ENCODE measurements around the gene FREY1.

Gene FREY1

GRCh38 chr11:45892856-45893255 lies 14.2 kb downstream of the FREY1 start:
- no peak for DNase-seq

DNA sequence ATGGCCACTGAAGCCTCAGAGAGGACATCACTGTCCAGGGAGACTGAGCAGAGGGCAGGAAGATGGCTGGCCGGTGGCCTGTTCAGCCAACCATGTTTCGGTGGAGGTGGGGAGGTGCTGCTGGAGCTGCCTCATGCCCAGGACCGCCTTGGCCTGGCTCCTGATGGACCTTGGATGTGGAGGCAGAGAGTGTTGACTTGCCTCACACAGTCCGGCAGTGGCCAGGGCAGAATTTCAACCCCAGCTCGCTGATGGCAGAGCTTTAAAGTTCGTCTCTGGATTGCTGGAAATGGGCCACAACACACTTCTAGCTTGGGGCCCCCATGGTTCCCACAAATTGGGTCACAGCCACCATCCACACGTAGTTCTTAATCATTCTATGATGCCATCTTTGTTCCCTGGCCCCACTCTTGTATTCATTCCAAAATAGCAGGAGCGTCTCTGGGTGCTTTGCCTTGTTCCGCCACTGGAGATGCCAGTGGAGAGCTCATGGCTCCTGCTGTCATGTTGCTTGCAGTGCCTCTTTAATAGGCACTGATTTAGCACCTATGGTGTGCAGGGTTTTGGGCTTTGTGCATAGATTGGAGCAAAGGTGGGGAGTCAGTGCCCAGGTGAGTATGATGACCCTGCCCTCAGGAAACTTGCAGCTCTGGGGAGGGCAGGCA lies 16.1 kb downstream of the FREY1 start:
- DNase-seq, result no peak

DNA sequence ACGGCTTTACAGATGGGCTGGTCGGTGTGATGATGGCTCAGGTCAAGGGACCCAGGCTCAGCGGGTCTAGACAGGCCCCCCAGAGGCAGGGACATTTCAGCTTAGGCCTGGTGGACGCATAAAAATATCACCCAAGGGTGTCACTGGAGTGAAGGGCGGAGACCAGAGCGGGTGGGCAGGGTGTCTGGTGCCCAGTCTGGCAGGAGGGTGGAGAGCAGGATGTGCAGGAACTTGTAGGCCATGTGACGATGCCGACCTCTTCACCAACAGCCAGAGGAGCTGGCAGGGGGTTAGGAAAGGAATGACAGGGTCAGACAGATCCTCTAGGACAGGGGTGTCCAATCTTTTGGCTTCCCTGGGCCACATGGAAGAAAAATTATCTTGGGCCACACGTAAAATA lies 17.1 kb downstream of the FREY1 start:
- DNase-seq, result no peak

DNA sequence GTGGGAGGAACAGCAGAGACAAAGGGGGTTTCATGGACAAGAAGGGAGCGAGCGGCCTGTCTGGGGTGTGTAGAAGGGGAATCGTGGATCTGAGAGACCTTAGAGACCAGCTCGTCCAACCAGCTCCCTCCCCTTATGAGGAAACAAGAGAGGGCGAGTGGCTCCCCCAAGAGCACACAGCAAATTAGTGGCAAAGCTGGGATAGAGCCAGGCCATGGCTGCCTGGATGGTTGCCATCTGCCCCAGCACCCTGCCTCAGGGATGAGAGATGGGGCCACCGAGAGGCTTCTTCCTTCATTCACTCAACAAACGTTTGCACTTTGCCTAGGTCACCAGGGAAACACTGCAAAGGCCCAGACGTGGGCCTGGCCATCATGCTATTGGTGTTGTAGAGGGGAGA lies 17.5 kb downstream of the FREY1 start:
- DNase-seq, result no peak

DNA sequence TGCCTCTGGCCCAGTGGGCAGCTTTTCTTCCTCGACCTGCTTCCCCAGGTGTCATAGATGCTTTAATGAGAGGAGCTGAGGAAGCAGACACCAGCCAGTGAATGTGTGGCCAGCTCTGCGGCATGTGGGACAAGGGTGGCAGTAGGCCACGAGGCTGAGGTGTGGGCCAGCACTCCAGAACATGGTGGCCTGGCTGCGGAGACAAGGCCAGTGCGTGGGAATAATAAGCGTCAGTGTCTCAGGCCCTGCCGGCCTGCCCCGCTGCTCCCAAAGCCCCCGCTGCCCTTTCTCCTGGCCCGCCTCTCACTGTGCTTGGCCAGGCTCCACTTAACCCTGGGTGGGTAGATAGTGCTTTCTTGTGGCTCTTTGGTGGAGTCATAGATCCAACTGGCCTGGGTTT lies 19.5 kb downstream of the FREY1 start:
- no peak for DNase-seq

DNA sequence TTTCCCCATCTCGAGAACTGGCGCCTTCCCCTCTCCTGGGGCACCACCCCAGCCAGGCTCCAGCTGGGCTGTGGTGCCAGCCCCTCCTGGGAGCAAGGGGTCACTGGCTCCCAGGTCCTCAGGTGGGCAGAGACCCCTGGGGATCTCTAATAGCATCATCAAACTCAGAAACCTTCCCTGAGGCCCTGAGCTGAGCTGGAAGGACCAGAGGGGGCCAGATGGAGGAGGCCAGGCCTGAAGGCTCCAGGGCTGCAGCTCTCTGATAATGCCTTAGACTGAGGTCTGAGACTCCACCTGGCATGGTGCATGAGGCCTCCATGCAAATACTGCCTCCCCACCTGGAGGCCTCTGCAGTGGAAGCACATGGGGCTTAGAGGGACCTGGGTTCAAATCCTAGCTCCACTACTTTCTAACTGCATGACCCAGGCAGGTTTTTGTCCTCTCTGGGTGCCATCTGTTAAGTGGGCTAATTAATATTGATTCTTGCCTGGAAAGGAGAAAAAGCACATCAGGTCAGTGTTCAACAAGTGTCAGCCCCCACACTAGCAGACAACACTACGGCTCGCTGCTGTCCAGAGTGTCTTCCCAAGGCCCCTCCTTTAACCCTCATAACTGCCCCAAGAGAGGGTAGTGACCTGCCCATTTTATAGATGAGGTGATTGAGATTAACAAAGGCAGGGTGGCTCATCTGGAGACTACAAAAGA lies 20.1 kb downstream of the FREY1 start:
- peak; percentile 63 for DNase-seq

DNA sequence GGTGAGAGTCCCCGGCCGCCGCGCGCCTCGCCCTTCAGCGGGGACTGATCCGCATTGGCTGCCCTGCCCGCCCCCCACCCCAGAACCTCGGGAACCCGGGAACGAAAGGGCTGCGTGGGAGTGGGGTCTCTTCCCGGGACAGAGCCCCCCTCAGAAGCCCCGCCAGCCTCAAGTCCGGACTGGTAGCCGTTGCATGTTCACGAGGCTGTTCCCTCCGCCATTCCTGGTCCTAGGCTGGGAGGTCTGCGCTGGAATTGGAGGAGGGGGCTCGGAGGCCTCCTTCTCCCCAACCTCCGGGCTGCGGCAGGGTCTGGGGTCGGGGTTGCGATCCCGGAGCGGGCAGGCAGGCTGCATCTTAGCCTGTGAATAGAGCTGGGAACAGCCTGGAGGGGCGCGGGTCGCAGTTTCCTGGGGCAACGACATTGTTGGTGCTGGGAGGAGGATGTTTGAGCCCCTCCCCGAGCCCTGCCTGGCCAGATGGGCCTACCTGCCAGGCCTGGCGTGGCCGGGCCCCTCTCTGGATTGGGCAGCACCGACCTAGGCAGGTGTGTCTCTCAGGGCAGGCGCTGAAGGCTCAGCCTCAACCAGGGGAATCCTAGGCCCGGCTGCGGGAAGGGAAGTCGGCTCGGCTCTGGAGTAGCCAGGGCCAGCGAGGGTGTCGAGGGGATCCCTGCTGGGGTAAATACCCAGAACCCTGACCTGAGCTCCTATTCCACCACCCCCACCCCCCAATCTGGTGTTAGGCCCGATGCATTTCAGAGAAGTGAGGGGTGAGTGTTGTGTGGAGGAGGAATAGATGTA lies 20.9 kb downstream of the FREY1 start:
- DNase-seq, result peak; percentile 82

- peak; percentile 91 for DNase-seq
These were observed 21.7 kb downstream of the FREY1 start, which contains the start of gene MAPK8IP1 for GRCh38 chr11:45885274-45885920. TSS of gene MAPK8IP1 (plus strand) at chr11:45885651. CDS start at chr11:45885821, 170 bp downstream.

DNA sequence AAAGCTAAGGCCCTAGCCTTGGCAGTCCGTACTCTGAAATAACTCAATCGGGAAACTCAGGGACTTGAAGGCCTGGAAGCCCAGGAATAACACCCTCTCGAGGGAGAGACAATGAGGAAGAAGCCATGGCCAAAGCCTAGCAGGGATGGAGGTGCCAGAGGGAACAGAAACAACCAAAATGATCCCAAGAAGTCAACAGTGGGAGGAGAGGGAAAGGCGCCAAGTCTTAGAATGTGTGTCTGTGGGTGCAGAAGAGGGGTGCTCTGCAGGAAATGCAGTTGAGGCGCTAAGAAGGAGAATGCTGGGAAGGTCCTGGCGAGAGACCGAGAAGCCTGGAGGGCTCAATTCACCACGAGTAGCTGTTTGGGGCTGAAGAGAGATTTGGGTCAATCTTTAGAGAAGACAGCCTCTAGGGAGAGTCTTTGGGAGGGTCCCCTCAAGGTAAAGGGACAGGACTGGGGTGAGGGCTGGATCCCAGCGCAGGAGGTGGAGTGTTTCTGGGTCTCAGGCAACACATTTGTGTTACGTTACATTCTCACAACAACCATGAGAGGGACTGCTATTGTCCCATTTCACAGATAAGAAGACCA lies 22.4 kb downstream of the FREY1 start:
- DNase-seq, result no peak

DNA sequence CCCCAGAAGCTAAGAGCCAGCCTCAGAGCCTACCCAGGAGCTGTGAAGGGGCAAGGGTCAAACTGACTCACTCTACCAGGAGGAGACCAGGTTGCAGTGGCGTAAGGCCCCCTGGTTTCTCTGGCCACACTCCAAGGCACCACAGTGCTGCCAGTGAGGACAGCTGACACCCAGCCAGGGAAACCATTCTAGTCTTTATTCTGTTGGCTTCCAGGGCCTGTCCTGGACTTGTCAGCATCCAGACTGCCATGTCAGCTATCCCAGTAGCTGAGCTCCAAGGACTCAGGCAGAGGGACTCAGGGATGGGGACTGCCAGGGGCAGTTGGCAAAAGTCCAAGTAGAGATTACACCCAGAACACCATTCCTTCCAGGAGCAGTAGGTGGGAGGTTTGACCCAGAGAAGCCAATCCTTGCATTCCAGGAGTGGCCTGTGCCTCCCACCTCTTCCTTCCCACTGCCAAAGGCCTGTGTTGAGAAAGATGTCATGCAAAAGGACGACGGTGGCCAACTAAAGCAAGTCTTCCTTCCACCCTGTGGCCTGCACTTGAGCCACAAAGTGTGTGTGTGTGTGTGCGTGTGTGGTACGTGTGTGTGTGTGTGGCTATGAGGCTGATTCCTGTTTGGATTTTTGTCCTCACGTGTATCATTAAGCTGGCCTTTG lies 25.2 kb downstream of the FREY1 start:
- DNase-seq, result peak; percentile 87

DNA sequence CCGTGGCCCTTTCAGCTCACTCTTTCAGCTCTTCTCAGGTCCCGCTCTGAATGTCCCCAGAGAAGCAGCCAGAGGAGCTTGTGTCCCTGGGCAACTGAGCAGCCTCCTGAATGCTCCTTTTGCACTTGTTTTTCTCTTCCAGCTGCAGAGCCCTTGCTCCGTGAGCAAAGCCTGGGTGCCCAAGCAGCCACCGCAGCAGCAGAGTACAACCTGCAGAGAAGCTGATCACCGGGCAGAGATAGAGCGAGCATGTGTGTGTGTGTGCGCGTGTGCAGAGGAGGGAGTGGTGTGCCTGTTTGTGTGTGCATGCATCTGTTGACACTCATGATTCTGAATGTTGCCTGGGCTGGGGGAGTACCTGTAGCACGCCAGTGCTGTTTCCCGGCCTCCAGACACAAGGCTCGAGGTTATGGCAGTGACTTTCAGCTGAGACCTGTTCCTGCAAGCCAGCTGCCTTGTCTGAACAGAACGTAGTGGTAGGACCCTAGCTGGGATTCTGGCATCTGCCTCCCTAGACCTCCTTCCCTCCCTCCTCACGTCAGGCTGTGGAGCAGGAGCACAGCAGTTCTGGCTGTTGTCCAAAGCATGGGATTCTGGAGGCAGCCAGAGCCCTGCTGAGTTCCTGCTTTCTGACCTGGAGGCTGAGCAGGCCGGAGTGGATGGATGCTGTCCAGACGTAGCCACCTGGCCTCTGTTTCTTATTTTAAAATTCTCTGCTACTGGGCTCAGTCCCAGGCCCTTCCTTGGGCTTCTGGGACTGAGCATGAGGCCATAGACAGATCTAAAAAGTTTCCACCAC lies 26.1 kb downstream of the FREY1 start:
- peak; percentile 95 for DNase-seq

- peak; percentile 96 for DNase-seq
These were observed 27.0 kb downstream of the FREY1 start for GRCh38 chr11:45879803-45880686.

DNA sequence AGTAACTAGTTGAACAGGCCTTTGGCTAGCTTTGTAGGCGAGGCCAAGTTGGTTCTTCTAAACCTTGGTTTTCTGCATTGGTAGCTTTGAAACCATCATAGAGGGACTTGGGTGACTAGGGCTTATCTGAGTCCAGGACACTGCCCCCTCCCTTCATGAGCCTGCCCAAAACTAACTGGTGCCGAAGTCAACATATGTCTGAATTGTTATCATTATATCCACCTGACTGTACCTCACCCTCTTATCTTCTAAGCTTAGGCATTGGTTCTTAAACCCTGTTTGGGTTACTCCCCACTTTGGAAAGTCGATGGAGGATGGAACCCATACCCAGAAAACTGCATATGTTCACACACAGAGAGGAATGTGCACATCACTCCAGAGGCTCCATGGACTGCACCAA lies 29.2 kb downstream of the FREY1 start:
- no peak for DNase-seq

DNA sequence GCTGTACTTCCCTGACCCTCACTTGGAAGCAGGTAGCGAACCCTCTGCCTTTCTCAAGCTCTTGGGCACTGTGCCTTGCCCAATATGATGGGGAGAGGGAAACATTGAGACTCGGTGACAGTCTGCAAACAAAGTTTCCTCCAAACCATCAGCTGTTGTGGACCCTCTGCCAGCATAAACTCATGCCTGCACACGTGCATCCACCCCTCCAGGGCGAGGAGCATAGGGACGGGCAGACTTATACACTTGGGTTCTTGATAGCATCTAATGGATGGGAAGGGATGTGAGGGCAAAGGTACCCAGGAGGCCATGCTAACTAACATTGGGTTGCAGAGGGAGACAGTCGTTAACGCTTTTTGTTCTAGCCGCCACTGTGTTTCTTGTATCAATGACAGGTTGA lies 29.9 kb downstream of the FREY1 start:
- no peak for DNase-seq

GRCh38 chr11:45876401-45876800 lies 30.7 kb downstream of the FREY1 start:
- no peak for DNase-seq

DNA sequence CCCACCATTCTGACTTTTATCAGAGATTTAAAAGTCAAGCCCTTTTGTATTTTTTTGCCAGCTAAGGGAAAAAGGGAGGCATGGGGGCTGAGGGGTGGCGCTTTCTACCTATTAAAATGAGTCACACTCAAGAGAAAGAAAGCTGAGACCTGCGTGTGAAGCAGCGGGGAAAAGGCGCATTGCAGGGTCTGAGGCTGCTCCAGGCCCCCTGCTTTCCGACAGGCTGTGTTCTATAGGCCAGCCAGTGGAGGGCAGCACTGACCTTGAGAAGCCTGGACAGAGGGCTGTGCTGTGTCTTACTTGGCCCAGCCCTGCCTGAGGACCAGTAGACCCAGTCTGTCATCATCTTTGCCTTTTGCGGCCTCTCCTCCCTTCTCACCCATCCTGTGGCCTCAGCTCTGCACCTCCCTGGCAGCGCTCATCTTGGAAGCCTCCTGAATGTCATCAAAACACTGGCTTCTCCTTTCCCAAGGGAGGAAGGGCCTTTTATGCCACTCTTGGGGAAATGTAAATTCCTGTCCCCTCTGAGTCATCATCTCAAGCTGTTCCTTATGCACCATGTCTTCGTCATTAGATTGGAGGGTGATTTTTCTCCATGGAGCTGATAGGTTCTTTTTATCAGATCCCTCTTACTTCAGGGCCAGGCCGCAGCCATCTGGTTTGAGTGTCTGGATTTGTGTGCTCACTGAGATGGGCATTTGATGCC lies 34.3 kb downstream of the FREY1 start:
- DNase-seq, result peak; percentile 86

DNA sequence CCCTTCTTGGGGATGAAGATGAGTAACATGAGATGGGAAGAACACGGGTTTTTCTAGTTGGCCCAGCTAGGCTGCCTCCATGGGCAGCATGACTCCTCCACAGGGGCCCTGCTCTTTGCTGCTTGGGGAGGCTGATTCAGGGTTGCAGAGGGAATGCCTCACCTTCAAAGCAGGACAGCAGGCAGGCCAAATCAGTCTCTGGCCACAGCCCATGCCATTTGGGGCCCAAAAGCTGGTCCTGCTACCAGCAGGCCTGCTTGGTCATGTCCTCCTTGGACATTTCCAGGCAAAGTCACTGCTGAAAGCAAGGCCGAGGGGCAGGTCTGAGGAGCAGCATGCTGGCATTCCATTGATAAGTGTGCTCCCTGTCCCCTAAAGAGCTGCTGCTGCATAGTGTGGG lies 35.4 kb downstream of the FREY1 start:
- DNase-seq, result no peak

DNA sequence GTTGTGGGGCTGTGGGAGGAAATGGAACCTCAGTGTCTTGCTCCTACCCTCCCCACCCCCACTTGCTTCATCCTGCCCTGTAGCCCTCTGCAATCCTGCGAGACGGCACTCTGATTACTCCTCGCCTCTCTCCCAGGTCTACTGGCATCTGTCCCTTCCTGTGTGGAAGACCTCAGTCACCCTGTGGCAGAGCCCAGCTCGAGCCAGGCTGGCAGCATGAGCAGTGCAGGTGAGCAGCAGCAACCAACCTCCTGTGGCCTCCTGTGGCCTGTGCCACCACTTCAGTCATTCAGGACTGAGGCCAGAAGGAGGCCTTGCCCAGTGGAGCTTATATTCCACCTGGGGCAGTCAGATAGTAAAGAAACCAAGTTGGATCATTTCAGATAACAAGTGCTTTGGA lies 36.4 kb downstream of the FREY1 start:
- DNase-seq, result no peak

DNA sequence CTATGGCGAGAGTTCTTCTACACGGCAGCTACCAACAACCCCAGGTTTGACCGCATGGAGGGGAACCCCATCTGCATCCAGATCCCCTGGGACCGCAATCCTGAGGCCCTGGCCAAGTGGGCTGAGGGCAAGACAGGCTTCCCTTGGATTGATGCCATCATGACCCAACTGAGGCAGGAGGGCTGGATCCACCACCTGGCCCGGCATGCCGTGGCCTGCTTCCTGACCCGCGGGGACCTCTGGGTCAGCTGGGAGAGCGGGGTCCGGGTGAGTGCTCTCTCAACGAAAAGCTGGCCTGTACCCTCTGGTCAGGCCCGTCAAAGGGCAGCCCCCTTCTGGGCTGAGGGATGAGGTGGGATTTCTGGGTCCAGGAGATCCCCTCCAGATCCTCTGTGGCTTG lies 37.5 kb downstream of the FREY1 start:
- no peak for DNase-seq

DNA sequence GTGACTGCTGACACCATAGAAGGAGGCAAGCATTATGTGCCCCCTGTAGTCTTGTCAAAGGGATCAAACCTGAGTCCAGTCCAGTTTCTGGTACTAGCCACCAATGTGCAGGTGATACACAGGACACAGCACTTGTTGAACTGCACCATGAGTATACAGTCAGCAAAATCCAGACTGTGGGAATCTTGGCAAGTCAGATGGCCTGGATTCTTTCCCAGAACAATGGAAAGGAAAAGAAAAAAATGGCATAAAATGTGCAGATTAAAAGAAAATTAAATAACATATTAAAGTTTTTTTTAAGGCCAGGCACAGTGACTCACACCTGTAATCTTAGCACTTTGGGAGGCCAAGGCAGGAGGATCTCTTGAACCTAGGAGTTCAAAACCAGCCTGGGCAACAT lies 43.0 kb downstream of the FREY1 start:
- no peak for DNase-seq

Measured in NCI-H69 (cell line).